WTC11 (cell line): ENCODE results near the gene OPRL1. TPM values are rescaled to one million over a fixed set of nuclear protein-coding genes. Genes with fewer than 3 reads are reported as not detected.

ENCODE experiments used
- ATAC-seq: fragments of 200-7000 bp; cut with Tn5 transposase; 2 replicates; pipeline ENCODE4 v1.10.0; 2021; ENCODE audit warnings: mild to moderate bottlenecking, moderate library complexity
- CTCF ChIA-PET: fragments of 300-600 bp; sonication (Branson Sonifier 250); formaldehyde crosslinking; loops from one replicate; lab custom pipeline; 2021; ENCODE audit warnings: antibody characterized with exemption; lab: Charles Lee
- POLR2A ChIA-PET: fragments of 350-600 bp; sonication (Branson Sonifier 250); formaldehyde crosslinking; loops from one replicate; lab custom pipeline; 2021; ENCODE audit warnings: antibody characterized with exemption; lab: Charles Lee
- DNase-seq: peaks from one replicate; pipeline ENCODE4 v3.0.0; 2021; ENCODE audit warnings: low spot score
- H3K27ac Mint-ChIP-seq: 2 replicates; pipeline ENCODE4 v1.8.0; 2021; ENCODE audit warnings: mixed read lengths
- H3K27me3 Mint-ChIP-seq: 2 replicates; pipeline ENCODE4 v1.8.0; 2021; ENCODE audit warnings: low read depth, mild to moderate bottlenecking, moderate library complexity, mixed read lengths
- H3K36me3 Mint-ChIP-seq: 2 replicates; pipeline ENCODE4 v1.8.0; 2021; ENCODE audit warnings: mixed read lengths
- H3K4me1 Mint-ChIP-seq: 2 replicates; pipeline ENCODE4 v1.8.0; 2022; ENCODE audit warnings: mixed read lengths
- H3K4me3 Mint-ChIP-seq: 2 replicates; pipeline ENCODE4 v1.8.0; 2021; ENCODE audit warnings: mild to moderate bottlenecking, moderate library complexity, mixed read lengths
- H3K9me3 Mint-ChIP-seq: 2 replicates; pipeline ENCODE4 v1.8.0; 2021; ENCODE audit warnings: mixed read lengths
- ARID4B ChIP-seq: sonication (generic); formaldehyde crosslinking; IDR thresholded peaks from 2 replicates; pipeline ENCODE4 v1.8.0; 2023; ENCODE audit warnings: missing genetic modification reagents, mild to moderate bottlenecking, borderline replicate concordance
- CDX4 ChIP-seq: fragments of 250-450 bp; sonication (Bioruptor Pico); IDR thresholded peaks from 2 replicates; pipeline ENCODE4 v1.9.0; 2021; ENCODE audit warnings: moderate library complexity, mild to moderate bottlenecking, inconsistent platforms, borderline replicate concordance
- CTCF ChIP-seq: fragments of 200-600 bp; IDR thresholded peaks from 2 replicates; pipeline ENCODE4 v1.8.0; 2022; ENCODE audit warnings: antibody characterized with exemption
- E2F1 ChIP-seq: sonication (generic); formaldehyde crosslinking; IDR thresholded peaks from 2 replicates; pipeline ENCODE4 v1.8.0; 2022; ENCODE audit warnings: mild to moderate bottlenecking, missing genetic modification reagents
- E2F5 ChIP-seq: sonication (generic); formaldehyde crosslinking; IDR thresholded peaks from 2 replicates; pipeline ENCODE4 v1.8.1; 2022; ENCODE audit warnings: mild to moderate bottlenecking, moderate library complexity, missing genetic modification reagents
- ETV6 ChIP-seq: sonication (generic); formaldehyde crosslinking; IDR thresholded peaks from 2 replicates; pipeline ENCODE4 v1.8.1; 2022; ENCODE audit warnings: mild to moderate bottlenecking, missing genetic modification reagents
- FOXP4 ChIP-seq: sonication (generic); formaldehyde crosslinking; IDR thresholded peaks from 2 replicates; pipeline ENCODE4 v1.8.0; 2022; ENCODE audit warnings: mild to moderate bottlenecking, missing genetic modification reagents
- HMGXB4 ChIP-seq: sonication (generic); formaldehyde crosslinking; IDR thresholded peaks from 2 replicates; pipeline ENCODE4 v1.8.1; 2023; ENCODE audit warnings: mild to moderate bottlenecking, moderate library complexity, missing genetic modification reagents
- IRF1 ChIP-seq: sonication (generic); formaldehyde crosslinking; IDR thresholded peaks from 2 replicates; pipeline ENCODE4 v1.8.0; 2023; ENCODE audit warnings: missing genetic modification reagents
- MYBL2 ChIP-seq: sonication (generic); formaldehyde crosslinking; IDR thresholded peaks from 2 replicates; pipeline ENCODE4 v1.8.1; 2023; ENCODE audit warnings: mild to moderate bottlenecking, moderate library complexity, missing genetic modification reagents
- OVOL2 ChIP-seq: fragments of 250-450 bp; sonication (Bioruptor Pico); IDR thresholded peaks from 2 replicates; pipeline ENCODE4 v1.9.0; 2021; ENCODE audit warnings: mild to moderate bottlenecking, borderline replicate concordance
- SP1 ChIP-seq: sonication (generic); formaldehyde crosslinking; conservative IDR thresholded peaks from 2 replicates; pipeline ENCODE4 v1.8.1; 2022; ENCODE audit warnings: missing genetic modification reagents
- TEAD4 ChIP-seq: sonication (generic); formaldehyde crosslinking; IDR thresholded peaks from 2 replicates; pipeline ENCODE4 v1.8.0; 2022; ENCODE audit warnings: mild to moderate bottlenecking, missing genetic modification reagents
- USF2 ChIP-seq: sonication (generic); formaldehyde crosslinking; IDR thresholded peaks from 2 replicates; pipeline ENCODE4 v1.8.1; 2023; ENCODE audit warnings: mild to moderate bottlenecking, missing genetic modification reagents, moderate library complexity
- ZBTB43 ChIP-seq: sonication (generic); formaldehyde crosslinking; IDR thresholded peaks from 2 replicates; pipeline ENCODE4 v1.8.1; 2023; ENCODE audit warnings: mild to moderate bottlenecking, missing genetic modification reagents
- ZNF138 ChIP-seq: sonication (generic); formaldehyde crosslinking; conservative IDR thresholded peaks from 2 replicates; pipeline ENCODE4 v1.8.1; 2022; ENCODE audit warnings: mild to moderate bottlenecking, moderate library complexity, missing genetic modification reagents
- ZNF263 ChIP-seq: sonication (generic); formaldehyde crosslinking; IDR thresholded peaks from 2 replicates; pipeline ENCODE4 v1.8.1; 2022; ENCODE audit warnings: low read depth, mild to moderate bottlenecking, moderate library complexity, missing genetic modification reagents
- ZNF423 ChIP-seq: fragments of 250-450 bp; sonication (Bioruptor Pico); IDR thresholded peaks from 2 replicates; pipeline ENCODE4 v2.1.2; 2022; ENCODE audit warnings: mild to moderate bottlenecking, moderate library complexity
- total RNA-seq: library from RNA; stranded (reverse); gene quantifications from 3 replicates; pipeline ENCODE4 v1.2.3, GENCODE V29; 2021

Gene OPRL1
- total RNA-seq, 1 experiment from 2014 or later, result 2.0 TPM

GRCh38 chr20:64101731-64102621 lies 22.1 kb downstream of the OPRL1 start:
- ATAC-seq (peak; percentile 82), DNase-seq (peak; percentile 79)
- Mint-ChIP-seq H3K4me1 (peaks cover 8% of the 10 kb centered on the region), H3K36me3 (peaks cover under 1% of the 10 kb centered on the region; the same call in 1 of the 2 replicates), H3K27me3 (peaks cover 22% of the 10 kb centered on the region), H3K9me3 (peaks cover 2% of the 10 kb centered on the region), H3K27ac (no peak overlapping the region), H3K4me3 (peak overlapping the region; percentile 74)
- ChIA-PET POLR2A (no interaction called here), CTCF (interaction anchor here (0.6 to 4.7 kb wide), 32 partner anchors 9 to 665 kb away, joined by 3 to 77 read pairs (median 5); partner anchors contain the start of genes LKAAEAR1, OPRL1, PCMTD2 and PRPF6)
- TF ChIP-seq TEAD4 (no peak), MYBL2 (no peak), CTCF (peak; percentile 91), ETV6 (no peak), ZNF138 (no peak), FOXP4 (no peak), ARID4B (CRISPR knock-in tag) (no peak), OVOL2 (CRISPR knock-in tag) (no peak), USF2 (CRISPR knock-in tag) (no peak), SP1 (CRISPR knock-in tag) (peak; percentile 69), IRF1 (CRISPR knock-in tag) (no peak), ZNF423 (CRISPR knock-in tag) (0 out of 2 replicates have a peak, but pooled peaks have one; percentile 38), E2F1 (CRISPR knock-in tag) (no peak), ZNF263 (CRISPR knock-in tag) (no peak), ZBTB43 (CRISPR knock-in tag) (no peak), E2F5 (CRISPR knock-in tag) (peak; percentile 81), HMGXB4 (CRISPR knock-in tag) (peak; percentile 91), CDX4 (CRISPR knock-in tag) (no peak)
